K562 (cell line): ENCODE results near the gene ANTKMT. TPM values are rescaled to one million over a fixed set of nuclear protein-coding genes. Genes with fewer than 3 reads are reported as not detected.

ENCODE experiments used
- ATAC-seq: fragments of 200-7000 bp; cut with Tn5 transposase; 3 replicates; pipeline ENCODE4 v1.9.1; 2020; ENCODE audit warnings: moderate library complexity
- BruUV-seq: library from RNA; stranded (reverse); fragments of 400-500 nt; replicated peaks from 2 replicates; lab custom pipeline; 2021; lab: Mats Ljungman, UMichigan
- CTCF ChIA-PET: fragments of 300-600 bp; formaldehyde crosslinking; extraction: SDS; loops from one replicate; lab custom pipeline; 2021; ENCODE audit warnings: low intra/inter-chr PET ratio; lab: Yijun Ruan, JAX
- POLR2A ChIA-PET: fragments of 300-600, 350-650 bp; sonication (Branson Sonifier 250); formaldehyde crosslinking; extraction: SDS; loops from one replicate; lab custom pipeline; 2021; ENCODE audit warnings: antibody characterized with exemption, inconsistent platforms; lab: Yijun Ruan, JAX
- DNase-seq, 4 experiments: peaks; one replicate each; pipeline versions ENCODE4 v3.0.0 to v3.0.0-alpha.2; 2011 to 2018; ENCODE audit warnings: low spot score in 3 of 4, mixed read lengths in 3 of 4; ENCODE audit errors: extremely low read depth in 1 of 4
- FAIRE-seq: peaks from 2 replicates; lab custom pipeline; 2011; peaks lifted over from hg19 to GRCh38; lab: Jason Lieb, UNC
- H2AFZ ChIP-seq: 2 replicates; pipeline ENCODE4 v1.6.0; 2011; ENCODE audit warnings: low read depth, low read length, control low read depth, inconsistent platforms
- H3K27ac ChIP-seq: fragments of 200-600 bp; 3 replicates; pipeline ENCODE4 v1.8.0; 2011; ENCODE audit warnings: low read depth, mild to moderate bottlenecking, control low read depth, inconsistent platforms, low read length, moderate library complexity, mixed read lengths; ENCODE audit errors: extremely low read depth
- H3K27me3 ChIP-seq, 2 experiments: fragments of 300-600 bp in 1 of 2; 2 replicates in 1 of 2; 3 replicates in 1 of 2; pipeline versions ENCODE4 v1.6.0 to v1.8.0; 2011; ENCODE audit warnings: inconsistent platforms in 2 of 2, low read length in 2 of 2, mild to moderate bottlenecking in 1 of 2, mixed read lengths in 1 of 2, moderate library complexity in 1 of 2; ENCODE audit not compliant: control insufficient read depth in 2 of 2, insufficient read depth in 2 of 2
- H3K36me3 ChIP-seq: fragments of 300-600 bp; 3 replicates; pipeline ENCODE4 v1.8.0; 2011; ENCODE audit warnings: mild to moderate bottlenecking, low read length, inconsistent platforms; ENCODE audit not compliant: control insufficient read depth, insufficient read depth
- H3K4me1 ChIP-seq, 2 experiments: fragments of 200-600 bp in 1 of 2; replicated peaks in 1 of 2; 2 replicates in 1 of 2; 3 replicates in 1 of 2; pipeline versions ENCODE4 v1.5.1 to v1.8.0; 2011; ENCODE audit warnings: inconsistent platforms in 2 of 2, low read length in 2 of 2, mild to moderate bottlenecking in 1 of 2, mixed read lengths in 1 of 2, moderate library complexity in 1 of 2; ENCODE audit not compliant: control insufficient read depth in 2 of 2, insufficient read depth in 2 of 2
- H3K4me2 ChIP-seq: 2 replicates; pipeline ENCODE4 v1.6.1; 2011; ENCODE audit warnings: low read length, control low read depth, inconsistent platforms, mixed read lengths; ENCODE audit not compliant: insufficient read depth
- H3K4me3 ChIP-seq: fragments of 200-600 bp; sonication (generic), shearing (Covaris generic); 2 replicates; pipeline ENCODE4 v1.5.1; 2016; ENCODE audit warnings: control low read depth, inconsistent platforms
- H3K79me2 ChIP-seq: fragments of 200-600 bp; 3 replicates; pipeline ENCODE4 v1.8.0; 2011; ENCODE audit warnings: low read length, inconsistent platforms; ENCODE audit not compliant: control insufficient read depth, insufficient read depth
- H3K9ac ChIP-seq, 2 experiments: 2 replicates each; pipeline versions ENCODE4 v1.6.0 to v1.6.1; 2011; ENCODE audit warnings: low read depth in 2 of 2, low read length in 2 of 2, control low read depth in 1 of 2, inconsistent platforms in 1 of 2, mild to moderate bottlenecking in 1 of 2, mixed read lengths in 1 of 2; ENCODE audit not compliant: insufficient read depth in 1 of 2
- H3K9me1 ChIP-seq: one replicate; pipeline ENCODE4 v1.6.0; 2011; ENCODE audit warnings: inconsistent platforms, mild to moderate bottlenecking, low read length, moderate library complexity; ENCODE audit not compliant: control insufficient read depth, insufficient read depth
- H3K9me3 ChIP-seq: replicated peaks from 2 replicates; pipeline ENCODE4 v1.5.1; 2011; ENCODE audit warnings: low read depth, low read length, inconsistent platforms; ENCODE audit not compliant: control insufficient read depth, insufficient read depth
- H4K20me1 ChIP-seq: replicated peaks from 2 replicates; pipeline ENCODE4 v1.6.1; 2011; ENCODE audit warnings: low read length, inconsistent platforms, mixed read lengths; ENCODE audit not compliant: control insufficient read depth, insufficient read depth
- CREBBP ChIP-seq: IDR thresholded peaks from one replicate; pipeline ENCODE4 v1.6.1; 2012; ENCODE audit warnings: low read depth, mild to moderate bottlenecking, control low read depth, inconsistent platforms, low read length
- DLX4 ChIP-seq: fragments of 250-450 bp; sonication (Bioruptor Pico); IDR thresholded peaks from 2 replicates; pipeline ENCODE4 v1.6.1; 2021; ENCODE audit warnings: mild to moderate bottlenecking
- E4F1 ChIP-seq: fragments of 250-450 bp; sonication (Bioruptor Pico); IDR thresholded peaks from 2 replicates; pipeline ENCODE4 v1.5.0; 2021; ENCODE audit warnings: mild to moderate bottlenecking, borderline replicate concordance
- ELF1 ChIP-seq: fragments of 200-800 bp; sonication (Bioruptor generic); IDR thresholded peaks from 2 replicates; pipeline ENCODE4 v1.6.1; 2016; ENCODE audit warnings: missing genetic modification characterization, missing compliant biosample characterization
- FOXO4 ChIP-seq: fragments of 450-650 bp; formaldehyde crosslinking; IDR thresholded peaks from 2 replicates; pipeline ENCODE4 v1.4.0; 2020; ENCODE audit warnings: mild to moderate bottlenecking, moderate library complexity
- MYNN ChIP-seq, 2 experiments: sonication (generic); formaldehyde crosslinking in 1 of 2; IDR thresholded peaks; 2 replicates each; pipeline versions ENCODE4 v1.5.0 to v1.6.1; 2016 to 2020; ENCODE audit warnings: antibody characterized with exemption in 1 of 2, missing genetic modification reagents in 1 of 2
- SIN3A ChIP-seq, 2 experiments: fragments of 150-350 bp in 1 of 2; IDR thresholded peaks; 2 replicates each; pipeline ENCODE4 v1.6.1; 2011 to 2016; ENCODE audit warnings: borderline replicate concordance in 2 of 2, low read depth in 2 of 2, low read length in 2 of 2, mild to moderate bottlenecking in 2 of 2, moderate library complexity in 2 of 2; ENCODE audit not compliant: control insufficient read depth in 1 of 2
- SREBF1 ChIP-seq: fragments of 150-350 bp; IDR thresholded peaks from 2 replicates; pipeline ENCODE4 v1.6.1; 2014; ENCODE audit warnings: antibody characterized with exemption, low read depth, low read length, borderline replicate concordance
- TCF15 ChIP-seq: fragments of 250-450 bp; sonication (Bioruptor Pico); IDR thresholded peaks from 2 replicates; pipeline ENCODE4 v1.8.0; 2022; ENCODE audit warnings: moderate library complexity, mild to moderate bottlenecking, inconsistent platforms
- TEAD1 ChIP-seq, 2 experiments: fragments of 450-650 bp in 1 of 2; sonication (generic) in 1 of 2; formaldehyde crosslinking; IDR thresholded peaks; 2 replicates each; pipeline versions ENCODE4 v1.4.0 to v1.8.0; 2020 to 2022; ENCODE audit warnings: mild to moderate bottlenecking in 2 of 2, missing genetic modification reagents in 1 of 2
- ZNF263 ChIP-seq: sonication (generic); formaldehyde crosslinking; IDR thresholded peaks from 2 replicates; pipeline ENCODE4 v1.8.0; 2022; ENCODE audit warnings: mild to moderate bottlenecking, missing genetic modification reagents, borderline replicate concordance
- ZNF282 ChIP-seq: sonication (generic); formaldehyde crosslinking; IDR thresholded peaks from 2 replicates; pipeline ENCODE4 v1.8.1; 2023; ENCODE audit warnings: missing genetic modification reagents
- ZNF384 ChIP-seq: IDR thresholded peaks from 2 replicates; pipeline ENCODE4 v1.6.1; 2012; ENCODE audit warnings: low read depth, low read length, improper control_type of control experiment
- ZNF431 ChIP-seq: sonication (generic); formaldehyde crosslinking; IDR thresholded peaks from 2 replicates; pipeline ENCODE4 v1.8.0; 2022; ENCODE audit warnings: mild to moderate bottlenecking, missing genetic modification reagents
- WGBS: fragments of 100-300 bp; shearing (Covaris generic); methylation state at CpG from one replicate; pipeline ENCODE4 v1.1.6; 2016; ENCODE audit warnings: low coverage, mixed read lengths; ENCODE audit not compliant: insufficient coverage; ENCODE audit errors: missing lambda C conversion rate; 5-methylcytosine and 5-hydroxymethylcytosine counted together
- in situ Hi-C: fragments of 300-500 bp; cut with MboI; formaldehyde crosslinking; loops from 4 replicates; pipeline ENCODE4 v1.15.0; 2018; ENCODE audit warnings: inconsistent platforms, mixed read lengths
- intact Hi-C: fragments of 100-400 bp; cut with micrococcal nuclease; formaldehyde crosslinking; loops from 2 replicates; pipeline ENCODE4 v1.14.2; 2022
- polyA plus RNA-seq, 8 experiments: library from polyadenylated mRNA; depleted of rRNA in 4 of 8; stranded (reverse) in 5 of 8; unstranded in 3 of 8; fragments of >200 nt; fragmentation: Nextera tagmentation in 2 of 8; fragmentation: Illumina TruSeq in 1 of 8; extraction: Ambion mirVana in 2 of 8; extraction: Trizol in 1 of 8; gene quantifications; 2 replicates each; pipeline versions ENCODE4 v1.2.1 to v1.2.3, GENCODE V29; 2011 to 2014; ENCODE audit warnings: inconsistent platforms in 1 of 8, missing spikeins in 1 of 8
- total RNA-seq, 7 experiments: library from RNA; depleted of rRNA in 6 of 7; stranded (reverse); fragments of >200 nt in 6 of 7; fragmentation: Illumina TruSeq in 2 of 7; extraction: Trizol in 2 of 7; gene quantifications; 2 replicates each; pipeline versions ENCODE4 v1.2.1 to v1.2.3, GENCODE V29; 2011 to 2021; ENCODE audit warnings: low replicate concordance in 1 of 7

The ANTKMT gene
- total and polyA plus RNA-seq, 9 of the 15 experiments (the other 6 are each of a cell fraction or from before 2014, with no cell fraction given): 0.58 to 217 (median 19.1) TPM

GRCh38 chr16:680967-681745 is 39.8 kb upstream of the ANTKMT start:
- WGBS: 3% methylated on average over 34 of the region's 44 CpGs
- no peaks in the 10 kb centered on the region for H3K27me3 ChIP-seq
- peaks cover 11% of the 10 kb centered on the region for H3K9me1 ChIP-seq
- DNase-seq (peak in 1 of 4 experiments; percentile 65), FAIRE-seq (peak; percentile 54), ATAC-seq (peak; percentile 13)
- peak overlapping the region; percentile 98 for H3K4me3 ChIP-seq
- H3K9ac ChIP-seq: peak overlapping the region; percentile 83 to 98
- BruUV-seq: TSS peak; percentile 82
- H3K4me2 ChIP-seq: peak overlapping the region; percentile 75
- H3K27ac ChIP-seq: peak overlapping the region; percentile 89
- ChIA-PET CTCF (no interaction called here), POLR2A (interaction anchor here (0.5 to 1.8 kb wide), 14 partner anchors 9 to 1118 kb away, joined by 3 to 10 read pairs (median 3); partner anchors contain the start of genes METTL26, WDR24 and WFIKKN1)
- H2AFZ ChIP-seq: no peak overlapping the region
- H3K36me3 ChIP-seq: peaks cover 48% of the 10 kb centered on the region
- H3K9me3 ChIP-seq: no peaks in the 10 kb centered on the region
- in situ Hi-C loops: no loop called here
- H4K20me1 ChIP-seq: peaks cover 21% of the 10 kb centered on the region
- peaks cover 41% of the 10 kb centered on the region for H3K79me2 ChIP-seq
- intact Hi-C loops: loop anchor here (5.0 kb wide), 1 partner anchor 284 kb away; the partner anchor contains the start of gene NME4
- H3K4me1 ChIP-seq: peaks cover 33 to 98% of the 10 kb centered on the region in 2 experiments
- TF ChIP-seq ZNF431 (CRISPR knock-in tag) (0 out of 2 replicates have a peak, but pooled peaks have one; percentile 33), ZNF384 (no peak), SREBF1 (no peak), SIN3A (IDR thresholded peaks at IDR 0.05; ENCODE audit: borderline replicate concordance in 2 of 2, control insufficient read depth in 1 of 2, low read depth in 2 of 2, low read length in 2 of 2) (0 out of 4 replicates have a peak, but pooled peaks of 1 of the 2 experiments have one; percentile 35), CREBBP (no peak), TEAD1 (CRISPR knock-in tag; IDR thresholded peaks at IDR 0.05) (peak in 1 of 2 experiments; percentile 24; a peak in 1 of 4 replicates), ELF1 (0 out of 2 replicates have a peak, but pooled peaks have one; percentile 11), TCF15 (CRISPR knock-in tag) (no peak), DLX4 (CRISPR knock-in tag) (no peak), ZNF263 (CRISPR knock-in tag) (0 out of 2 replicates have a peak, but pooled peaks have one; percentile 3), FOXO4 (CRISPR knock-in tag) (no peak), E4F1 (no peak), ZNF282 (CRISPR knock-in tag) (0 out of 2 replicates have a peak, but pooled peaks have one; percentile 62), MYNN (IDR thresholded peaks at IDR 0.05) (peak; percentile 12; the same call in 1 of the 2 replicates), MYNN (CRISPR knock-in tag; IDR thresholded peaks at IDR 0.05) (no peak)
